Stimulated activated CD8-positive, alpha-beta memory T cell treated with anti-CD3 and anti-CD28 coated beads, Interleukin-12 subunit alpha, Interleukin-12 subunit beta, amount 100 ng/mL, for 1 hour (primary cell): ENCODE results near the gene NEUROD2.

Source experiments
- DNase-seq: peaks from one replicate; pipeline ENCODE4 v3.0.0-alpha.2; 2020; ENCODE audit warnings: low read depth

The NEUROD2 gene

DNA sequence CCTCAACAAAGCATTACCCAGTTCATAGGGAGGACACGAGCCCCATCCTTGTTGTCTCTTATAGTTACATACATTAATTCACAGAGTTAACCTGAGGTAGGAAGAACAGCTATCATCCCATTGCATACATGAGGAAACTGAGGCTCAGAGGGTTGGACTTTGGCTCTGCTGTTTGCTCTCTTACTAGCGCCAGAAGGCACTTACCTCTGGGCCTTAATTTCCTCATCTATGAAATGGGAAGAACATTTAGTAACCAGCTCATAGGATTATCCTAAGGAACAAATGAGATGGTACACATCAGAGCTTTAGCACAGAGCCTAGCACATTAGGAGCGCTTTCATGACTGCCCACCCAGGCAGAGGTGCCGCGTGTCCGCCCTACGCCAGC, 27.6 kb downstream of the NEUROD2 start:
- DNase-seq = no peak

DNA sequence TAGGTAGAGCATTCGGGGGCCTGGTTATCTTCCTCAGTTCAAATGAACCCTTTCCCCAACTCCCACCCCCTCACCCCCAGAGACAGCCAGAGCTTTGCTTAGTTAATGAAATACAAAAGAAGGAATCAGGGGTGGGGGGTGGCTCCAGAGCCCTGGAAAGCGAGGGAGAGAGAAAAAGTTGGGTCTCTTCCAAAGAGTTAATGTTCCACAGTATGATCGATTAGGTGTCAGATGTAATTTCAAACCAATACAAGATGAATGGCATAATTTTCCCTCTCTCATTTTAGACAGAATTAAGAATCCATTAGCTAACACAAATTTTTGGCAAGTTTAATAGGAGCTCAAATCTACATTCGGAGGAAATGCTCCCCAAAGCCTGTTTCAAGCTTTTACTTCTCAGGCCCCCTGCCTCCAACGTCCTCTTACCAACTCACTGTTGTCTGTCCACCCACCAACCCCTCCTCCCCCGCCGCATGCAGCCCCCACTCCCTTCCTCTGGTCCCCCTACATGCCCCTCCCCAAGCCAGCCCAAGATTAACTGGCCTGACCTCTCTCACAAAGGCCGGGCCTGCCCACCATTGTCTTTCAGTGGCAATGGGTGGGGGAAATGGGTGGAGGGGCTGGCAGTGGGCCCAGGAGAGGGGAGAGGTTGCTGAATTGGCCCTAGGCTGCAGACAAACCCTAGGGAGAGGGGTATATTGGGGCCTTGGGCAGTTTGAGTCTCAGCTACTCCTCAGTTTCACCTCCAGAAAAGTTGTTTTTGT, 28.2 kb downstream of the NEUROD2 start:
- DNase-seq = no peak

DNA sequence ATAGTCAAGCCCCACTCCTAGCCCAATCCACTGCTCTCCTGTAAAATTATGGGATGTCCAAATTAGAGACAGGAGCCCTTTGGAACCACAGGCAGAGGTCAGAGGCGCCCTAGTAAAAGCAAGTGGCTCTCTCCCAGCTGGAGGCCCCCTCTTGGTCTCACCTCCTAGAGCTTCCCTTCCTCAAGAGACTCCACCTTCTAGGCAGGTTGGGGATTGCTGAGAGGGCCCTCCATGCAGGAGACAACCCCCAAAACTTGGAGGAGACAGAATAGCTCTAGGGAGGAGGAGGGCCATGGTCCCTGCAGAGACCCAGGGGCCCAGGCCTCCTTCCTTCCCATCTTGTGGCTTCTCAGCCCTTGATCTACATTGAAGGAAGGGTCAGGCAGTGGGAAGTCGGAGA, 29.4 kb downstream of the NEUROD2 start:
- DNase-seq = no peak

DNA sequence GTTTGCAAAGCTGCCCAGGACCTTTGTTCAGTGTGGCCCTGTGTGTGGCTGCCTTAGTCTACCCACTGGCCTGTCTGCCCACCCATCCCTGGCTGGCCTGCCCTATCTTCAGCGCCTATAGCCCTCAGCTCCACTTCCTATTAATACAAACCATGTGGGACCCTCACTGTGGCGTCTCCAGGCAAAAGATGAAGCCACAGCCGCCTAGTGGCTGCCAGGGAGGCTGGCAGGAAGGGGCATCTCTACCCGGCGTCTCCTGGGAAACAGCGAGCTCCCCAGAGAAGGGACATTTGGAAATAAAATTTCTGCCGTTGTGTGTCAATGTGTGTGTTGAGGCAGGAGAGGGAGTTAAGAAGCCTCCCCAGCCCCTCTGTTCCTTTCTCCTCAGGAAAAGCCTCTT, 31.5 kb downstream of the NEUROD2 start:
- DNase-seq = no peak

- DNase-seq = no peak
Observed at GRCh38 chr17:39573447-39574298, 34.0 kb downstream of the NEUROD2 start.

GRCh38 chr17:39572121-39572520, 35.6 kb downstream of the NEUROD2 start:
- no peak for DNase-seq

GRCh38 chr17:39569126-39569525, 38.6 kb downstream of the NEUROD2 start:
- no peak for DNase-seq

DNA sequence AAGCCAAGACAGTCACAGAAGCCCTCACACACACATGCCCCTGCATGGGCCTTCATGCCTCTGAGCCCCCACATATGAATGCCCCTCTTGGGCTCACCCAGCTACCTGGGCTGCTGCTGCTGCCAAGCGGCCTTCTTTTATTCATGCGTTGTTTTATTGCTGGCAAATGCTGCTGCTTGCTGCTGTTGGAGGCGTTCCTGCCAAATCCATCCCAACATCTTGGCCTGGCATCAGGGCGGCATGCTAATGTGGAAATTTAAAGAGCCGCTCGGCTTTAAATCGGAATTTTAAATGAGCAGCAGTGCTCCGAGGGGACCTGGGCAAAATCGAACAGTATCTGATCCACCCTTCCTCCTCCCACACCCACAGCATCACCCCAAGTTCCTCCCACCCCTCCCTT, 39.0 kb downstream of the NEUROD2 start:
- DNase-seq = no peak

DNA sequence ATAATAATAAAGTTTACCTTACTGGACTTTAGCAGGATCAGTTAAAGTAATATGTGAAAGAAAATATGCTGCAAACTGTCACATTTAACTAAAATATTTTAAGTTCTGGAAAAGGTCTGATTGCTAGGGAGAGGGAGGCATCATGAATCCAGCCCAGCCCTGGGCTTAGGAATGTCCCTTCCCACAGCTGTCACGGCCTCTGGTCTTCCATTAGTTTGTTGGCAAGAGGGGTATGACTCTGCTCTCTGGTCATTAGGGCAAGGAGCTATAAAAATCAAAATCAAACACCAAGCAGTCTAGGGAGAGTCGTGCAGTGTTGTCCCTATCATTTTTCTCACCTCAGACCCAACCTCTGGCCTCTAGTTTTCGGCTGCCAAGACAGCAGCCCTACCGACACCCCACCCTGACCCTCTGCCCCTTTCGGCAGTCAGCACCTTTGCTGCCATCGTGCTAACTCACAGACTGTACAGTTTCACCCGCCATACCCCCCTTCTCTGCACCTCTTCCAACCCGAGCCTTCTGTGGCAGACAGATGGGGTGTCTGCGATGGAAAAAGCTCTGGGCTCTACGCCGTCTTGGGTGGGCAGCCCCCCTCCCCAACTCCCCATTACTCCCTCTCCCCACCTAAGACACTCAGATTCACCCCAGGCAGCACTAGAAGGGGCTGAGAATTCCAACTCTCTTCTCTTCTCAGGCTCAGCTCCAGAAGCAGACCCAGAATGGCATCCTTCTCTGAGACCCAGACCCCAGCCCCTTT, 41.4 kb downstream of the NEUROD2 start:
- no peak for DNase-seq

GRCh38 chr17:39564211-39564848, 43.4 kb downstream of the NEUROD2 start:
- no peak for DNase-seq

DNA sequence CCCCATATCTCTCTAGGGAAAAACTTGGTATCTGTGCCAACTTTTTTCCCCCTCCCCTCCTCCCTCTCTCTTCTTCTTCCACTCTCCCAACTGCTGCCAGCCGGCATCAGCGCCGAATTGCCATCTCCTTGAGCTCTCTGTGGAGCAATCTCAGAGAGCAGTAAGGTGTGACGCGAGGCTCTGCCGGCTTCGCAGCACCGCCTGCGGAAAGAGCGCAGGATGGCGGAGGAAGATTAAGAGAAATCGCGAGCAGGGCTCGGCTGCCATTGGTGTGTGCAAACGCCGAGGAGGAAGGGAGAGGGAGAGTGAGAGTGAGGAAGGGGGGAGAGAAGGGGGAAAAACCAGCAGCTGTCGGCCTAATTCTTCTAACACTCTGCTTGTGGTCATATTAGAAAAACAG, 44.2 kb downstream of the NEUROD2 start:
- DNase-seq = no peak

DNA sequence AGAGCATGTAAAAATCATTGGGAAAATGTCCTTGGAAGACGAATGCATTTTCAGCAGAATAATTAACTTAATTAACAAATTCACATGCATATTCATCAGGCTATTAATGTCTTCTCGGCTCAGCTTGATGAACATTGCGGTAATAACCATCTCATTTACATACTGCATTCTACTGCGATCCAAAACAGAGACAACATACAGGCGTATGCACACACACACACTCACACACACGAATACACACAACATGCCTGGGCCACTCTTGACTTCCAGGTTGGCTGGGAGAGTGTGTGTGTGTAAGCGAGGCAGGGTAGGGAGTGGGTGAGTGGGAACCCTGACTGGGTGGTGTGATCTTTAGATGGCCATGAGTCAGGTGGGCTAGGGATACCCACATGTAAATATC, 44.7 kb downstream of the NEUROD2 start:
- DNase-seq = no peak

- no peak for DNase-seq
Observed at GRCh38 chr17:39562395-39562794, 45.3 kb downstream of the NEUROD2 start.

DNA sequence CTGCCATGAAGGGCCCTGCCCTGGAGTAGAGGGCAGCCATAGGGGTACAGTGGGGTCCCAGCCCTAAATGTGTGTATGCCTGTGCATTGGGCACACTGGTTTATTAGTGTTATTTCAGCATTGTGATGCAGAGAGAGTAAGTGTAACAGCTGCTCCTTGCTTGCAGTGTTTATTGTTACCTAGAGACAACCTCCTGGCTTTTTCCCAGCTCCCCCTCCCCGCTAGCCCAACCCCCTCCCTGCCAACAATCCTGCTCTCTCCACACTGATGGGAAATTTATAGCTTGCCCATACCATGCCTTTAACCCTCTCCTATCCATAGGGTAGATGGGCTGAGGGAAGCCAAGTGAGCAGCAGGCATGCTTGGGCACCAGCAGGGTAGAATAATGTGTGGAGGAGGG, 51.3 kb downstream of the NEUROD2 start:
- DNase-seq = no peak

DNA sequence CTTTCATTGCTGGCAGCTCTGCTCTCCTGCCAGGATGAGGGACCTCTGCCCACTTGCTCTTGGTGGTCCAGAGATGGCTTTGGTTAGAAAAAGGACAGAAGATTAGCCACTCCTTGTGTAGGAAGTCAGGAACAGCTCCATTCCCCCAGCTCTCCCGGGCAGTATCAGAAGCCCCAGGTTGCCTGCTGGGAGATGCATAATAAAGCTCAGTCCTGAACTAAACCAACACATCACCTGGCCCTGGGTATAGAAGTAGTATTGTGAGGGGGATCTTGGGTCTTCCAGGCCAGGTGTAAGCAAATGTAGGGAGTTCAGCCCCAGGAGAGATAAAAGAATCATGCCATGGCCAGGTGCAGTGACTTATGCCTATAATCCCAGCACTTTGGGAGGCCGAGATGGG, 52.4 kb downstream of the NEUROD2 start:
- DNase-seq = no peak
